ENCODE results near the gene PYCR2.

PYCR2 gene

DNA sequence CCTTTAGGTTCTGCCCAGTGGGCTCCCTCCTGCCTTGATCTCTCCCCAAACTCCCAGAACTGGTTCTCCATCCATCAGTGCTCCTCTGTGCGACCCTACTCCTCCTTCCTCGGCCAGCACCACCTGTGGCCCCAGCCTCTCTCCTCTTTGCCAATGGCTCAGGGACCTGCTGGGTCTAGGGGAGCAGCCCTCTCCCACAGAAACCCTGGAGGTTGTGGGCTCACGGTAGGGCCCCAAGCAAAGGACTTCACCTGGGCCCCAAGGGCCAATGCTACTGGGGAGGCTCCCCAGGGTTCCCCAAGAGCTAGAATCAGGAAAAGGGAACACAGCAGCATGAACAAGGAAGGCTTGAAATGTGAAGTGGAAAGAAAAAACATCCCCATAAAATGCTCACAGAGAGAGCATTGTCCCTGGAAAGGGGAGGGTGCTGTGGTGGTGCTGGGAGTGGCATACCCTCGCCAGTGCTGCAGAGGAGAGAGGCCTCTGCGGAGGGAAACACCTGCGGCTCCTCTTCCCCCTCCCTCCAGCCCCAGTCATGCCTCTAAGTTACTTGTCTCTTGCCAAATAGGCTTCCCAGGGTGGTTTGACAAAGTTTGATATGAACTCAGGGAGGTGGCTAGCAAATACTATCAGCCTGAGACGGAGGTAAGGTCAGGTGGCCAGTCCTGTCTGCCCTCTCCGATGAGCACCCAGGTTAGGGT lies 44.4 kb downstream of the PYCR2 start:
- in situ Hi-C loops (cut with MboI; ENCODE audit: low sequenced_read_pairs), result no loop called here

DNA sequence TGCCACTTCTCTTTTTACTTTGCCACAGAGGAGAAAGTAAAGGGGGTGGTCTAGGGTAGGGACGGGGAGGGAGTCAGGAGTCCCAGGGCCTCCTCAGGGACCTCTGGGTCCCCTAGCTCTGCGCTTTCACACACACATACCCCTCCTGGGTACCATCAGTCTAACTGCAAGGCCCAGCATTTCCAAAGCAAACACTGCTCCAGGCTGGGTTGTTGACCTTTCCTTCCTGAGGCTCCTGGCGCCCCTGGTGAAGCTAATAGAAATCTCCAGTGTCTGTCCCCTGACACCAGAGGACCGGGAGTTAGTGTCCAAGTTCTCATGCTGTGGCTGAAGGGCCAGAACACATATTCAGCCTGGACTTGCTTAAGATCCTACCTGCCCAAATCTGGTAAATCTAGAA lies 45.8 kb downstream of the PYCR2 start:
- in situ Hi-C loops (cut with MboI; ENCODE audit: low sequenced_read_pairs), result no loop called here

DNA sequence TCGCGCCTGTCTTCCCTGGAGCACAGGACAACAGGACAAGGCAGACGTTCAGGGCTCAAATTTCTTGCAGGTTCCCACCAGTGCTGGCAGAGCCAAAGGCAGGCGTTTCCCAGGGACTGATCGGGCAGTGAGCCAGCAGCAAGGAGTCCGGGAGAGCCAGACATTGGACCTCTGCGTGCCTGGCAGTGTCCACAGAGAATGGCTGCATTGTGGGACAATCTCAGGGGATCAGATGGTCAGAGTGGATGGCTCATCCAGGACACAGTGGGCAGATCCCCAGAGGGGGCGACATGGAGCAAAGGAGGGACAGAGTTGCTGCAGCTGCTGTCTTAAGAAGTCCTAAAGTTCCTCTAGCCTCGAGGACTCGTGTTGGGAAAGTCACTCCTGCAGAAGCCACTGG lies 46.5 kb downstream of the PYCR2 start:
- in situ Hi-C loops (cut with MboI; ENCODE audit: low sequenced_read_pairs), result no loop called here

DNA sequence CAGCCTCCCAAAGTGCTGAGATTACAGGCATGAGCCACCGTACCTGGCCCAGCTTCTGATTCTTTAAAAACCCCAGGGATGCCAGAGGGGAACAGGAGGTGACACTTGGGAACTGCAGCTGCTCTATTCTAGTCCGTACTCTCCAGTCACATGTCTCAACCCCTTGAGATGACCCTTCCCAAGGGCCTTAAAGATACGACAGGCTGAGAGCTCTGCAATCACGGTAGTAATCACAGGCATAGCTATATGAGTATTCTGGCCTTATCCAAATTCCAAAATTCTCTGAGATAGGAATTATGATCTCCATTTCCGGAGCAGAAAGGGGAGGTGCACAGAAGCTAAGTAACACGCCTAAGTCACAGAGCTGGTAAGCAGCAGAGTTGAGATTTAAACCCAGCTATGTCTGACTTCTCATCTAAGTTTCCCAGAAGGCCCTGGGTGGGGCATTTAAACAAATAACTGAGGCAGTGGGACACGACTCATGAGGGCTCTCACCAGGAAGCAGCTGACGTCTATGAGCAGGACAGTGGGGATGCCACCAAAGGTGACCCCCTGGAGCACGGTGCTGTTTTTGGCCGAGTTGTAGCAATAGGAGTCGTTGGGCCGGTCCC lies 47.0 kb downstream of the PYCR2 start:
- in situ Hi-C loops (cut with MboI; ENCODE audit: low sequenced_read_pairs), result no loop called here

DNA sequence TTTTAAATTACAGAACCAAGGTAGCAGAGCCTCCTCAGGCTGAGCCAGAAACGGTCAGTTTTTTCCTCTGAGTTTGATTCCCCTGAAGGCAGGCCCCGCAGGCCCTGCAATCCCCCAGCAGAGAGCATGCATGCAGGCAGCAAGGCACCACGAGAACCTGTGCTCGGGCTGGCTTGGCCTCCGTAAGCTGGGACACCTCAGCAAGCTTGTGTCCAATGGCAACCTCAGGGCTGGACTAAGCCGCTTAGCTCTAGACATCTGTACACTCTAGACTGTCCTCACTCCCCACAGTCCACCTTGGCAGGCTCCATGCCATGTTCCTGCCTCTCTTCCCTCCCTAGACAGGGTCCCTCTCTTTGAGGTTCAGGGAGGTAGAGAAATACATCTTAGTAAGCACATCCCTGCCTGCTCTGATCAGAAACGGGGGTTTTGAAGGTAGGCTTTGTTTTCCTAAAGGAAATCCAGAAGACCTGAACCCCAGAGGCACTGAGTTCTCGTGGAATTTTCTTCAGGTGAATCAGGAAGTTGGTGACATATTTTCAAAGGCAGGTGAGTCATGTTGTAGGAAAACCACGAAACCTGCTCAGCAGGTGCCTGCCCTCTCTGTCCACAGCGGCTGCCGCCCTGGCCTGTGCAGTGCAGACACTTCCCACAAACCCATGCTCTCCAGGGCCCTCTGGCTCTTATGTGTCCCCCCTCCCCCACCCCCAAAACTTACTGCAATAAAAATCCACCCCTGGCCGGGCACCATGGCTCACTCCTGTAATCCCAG lies 48.8 kb downstream of the PYCR2 start:
- in situ Hi-C loops (cut with MboI; ENCODE audit: low sequenced_read_pairs), result no loop called here

DNA sequence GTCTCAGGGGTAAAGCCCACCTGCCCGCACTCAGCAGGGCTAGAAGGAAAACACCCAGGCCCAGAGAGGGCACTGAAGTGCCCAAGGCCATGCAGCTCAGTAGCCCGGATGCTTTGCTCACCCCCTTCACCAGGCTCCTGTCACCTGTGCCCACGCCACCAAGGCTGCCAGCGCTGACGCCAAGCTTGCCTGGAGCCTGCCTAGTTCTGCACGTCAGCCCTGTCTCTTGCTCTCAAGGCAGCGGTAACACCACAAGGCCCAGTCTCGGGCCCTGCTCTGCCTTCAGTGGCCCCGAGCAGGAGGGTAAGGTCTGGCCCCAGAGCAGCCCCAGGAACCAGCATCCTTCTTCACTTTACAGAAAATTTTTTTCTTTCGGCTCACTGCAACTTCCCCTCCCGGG lies 49.6 kb downstream of the PYCR2 start:
- in situ Hi-C loops (cut with MboI; ENCODE audit: low sequenced_read_pairs), result no loop called here

DNA sequence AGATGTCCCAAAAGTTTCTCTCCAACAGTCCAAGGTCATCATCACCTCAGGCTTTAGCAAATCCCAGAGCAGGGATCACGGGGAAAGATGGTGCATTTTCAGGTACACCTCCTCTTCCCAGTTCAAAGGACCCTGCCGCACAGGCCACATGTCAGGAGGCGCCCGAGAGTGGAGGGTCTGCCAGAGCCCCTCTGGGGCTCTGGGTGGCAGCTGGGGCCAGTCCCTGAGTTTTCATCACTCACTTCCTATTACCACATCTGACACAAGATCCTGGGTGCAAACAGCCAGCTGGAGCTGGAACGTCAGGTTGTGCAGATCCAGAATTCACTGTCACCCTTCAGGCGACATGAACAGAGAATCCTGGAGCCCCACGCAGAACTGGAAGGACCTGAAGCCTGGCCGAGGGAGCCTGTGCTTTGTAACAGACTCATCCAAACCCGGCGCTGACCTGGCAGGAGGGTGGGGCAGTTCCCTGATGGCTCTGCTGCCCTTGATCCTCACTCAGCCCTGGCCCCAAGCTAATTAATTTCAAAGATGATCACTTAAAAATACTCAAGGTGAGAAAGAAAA lies 50.7 kb downstream of the PYCR2 start:
- in situ Hi-C loops (cut with MboI; ENCODE audit: low sequenced_read_pairs), result no loop called here

DNA sequence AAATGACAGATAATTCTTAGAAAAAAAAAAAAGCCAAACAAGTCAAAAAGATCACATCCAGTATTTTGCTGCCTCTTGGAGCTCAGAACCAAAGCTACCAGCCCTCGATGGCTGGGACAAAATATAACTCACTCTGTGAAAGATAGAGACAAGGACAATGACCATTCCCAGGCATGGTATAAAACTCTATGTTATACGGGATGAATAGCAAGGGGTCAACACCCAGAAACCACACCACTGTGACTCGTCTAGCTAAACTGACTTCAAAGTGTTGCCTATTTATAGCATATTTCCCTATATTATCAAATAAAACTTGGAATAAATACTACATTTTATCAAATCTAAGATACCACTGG lies 52.0 kb downstream of the PYCR2 start:
- in situ Hi-C loops (cut with MboI; ENCODE audit: low sequenced_read_pairs), result no loop called here

DNA sequence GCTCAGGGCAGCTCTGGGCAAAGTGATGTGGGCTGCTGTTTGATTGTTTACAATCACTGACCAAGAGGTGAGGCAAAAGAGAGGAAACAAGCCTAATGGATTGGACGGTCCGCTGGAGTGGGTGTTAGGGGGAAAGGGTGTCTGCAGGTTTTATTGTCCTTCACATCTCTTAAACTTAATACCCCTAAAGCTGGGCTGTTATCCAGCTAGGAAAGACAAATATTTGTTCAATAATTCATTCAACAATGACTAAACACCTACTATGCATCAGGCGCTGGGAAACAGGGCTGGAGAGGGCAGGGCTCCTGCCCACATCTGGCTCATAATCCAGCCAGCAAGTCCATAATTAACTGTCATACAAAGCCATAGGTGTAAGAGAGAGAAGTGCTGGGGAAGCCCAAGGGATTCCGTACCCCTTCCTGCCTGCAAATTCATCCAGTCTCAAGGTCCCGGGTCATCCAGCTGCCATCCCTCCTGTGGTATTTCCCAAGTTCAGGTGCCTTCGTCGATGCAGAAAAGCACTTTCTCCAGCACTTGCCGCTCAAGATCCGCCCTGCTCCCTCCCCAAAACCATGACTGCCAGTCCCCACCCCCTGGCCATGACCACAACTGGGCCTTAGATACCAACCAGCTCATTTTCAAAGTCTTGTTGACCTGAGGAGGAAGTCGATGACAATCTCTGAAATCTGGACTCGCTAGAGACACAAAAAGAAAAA lies 52.5 kb downstream of the PYCR2 start:
- in situ Hi-C loops (cut with MboI; ENCODE audit: low sequenced_read_pairs), result no loop called here

DNA sequence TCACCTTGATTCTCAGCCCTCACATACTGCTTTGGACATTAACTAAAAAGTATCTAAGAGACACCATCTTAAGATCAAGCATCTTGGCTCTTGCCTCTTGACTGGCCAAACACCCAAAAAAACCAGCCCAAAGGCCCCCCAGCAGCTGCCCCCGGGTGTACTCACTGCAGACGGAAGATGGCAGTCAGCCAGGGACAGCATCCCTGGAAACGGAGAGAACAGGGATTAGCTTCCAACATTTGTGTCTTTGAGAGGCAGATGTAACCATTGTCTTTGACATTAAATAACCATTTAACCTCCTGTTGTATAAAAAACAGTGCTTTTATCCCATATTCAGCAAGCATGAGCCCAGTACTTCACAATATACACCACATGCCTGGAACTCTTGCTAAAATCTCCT lies 53.1 kb downstream of the PYCR2 start:
- in situ Hi-C loops (cut with MboI; ENCODE audit: low sequenced_read_pairs), result no loop called here
